CD4-positive, CD25-positive, alpha-beta regulatory T cell (primary cell): ENCODE measurements around the gene PNPO. TPM values are rescaled to one million over a fixed set of nuclear protein-coding genes. Genes with fewer than 3 reads are reported as not detected.
A peak's percentile ranks its signal among the peaks of the same experiment; 100 is the strongest.

Source experiments
- ATAC-seq, 2 donors: fragments of 150-1000 bp; cut with Tn5 transposase; one replicate each; pipeline ENCODE4 v1.10.0; 2021; ENCODE audit warnings: low read depth in 2 of 2, moderate number of reproducible peaks in 2 of 2, moderate library complexity in 1 of 2
- DNase-seq, 3 donors: peaks; one replicate each; pipeline versions ENCODE4 v3.0.0 to v3.0.0-alpha.2; 2012 to 2022; ENCODE audit warnings: mixed read lengths in 1 of 3
- H3K27ac ChIP-seq: one replicate; pipeline ENCODE4 v1.7.0; 2013; ENCODE audit warnings: mild to moderate bottlenecking, low read length; ENCODE audit not compliant: insufficient read depth, poor library complexity, severe bottlenecking
- H3K27me3 ChIP-seq: one replicate; pipeline ENCODE4 v1.7.0; 2013; ENCODE audit warnings: low read length; ENCODE audit not compliant: control insufficient read depth, insufficient read depth
- H3K36me3 ChIP-seq: one replicate; pipeline ENCODE4 v1.7.0; 2013; ENCODE audit warnings: mild to moderate bottlenecking, low read length, moderate library complexity; ENCODE audit not compliant: control insufficient read depth, insufficient read depth
- H3K4me1 ChIP-seq: 2 replicates; pipeline ENCODE4 v1.7.0; 2013; ENCODE audit warnings: mild to moderate bottlenecking, low read length; ENCODE audit not compliant: insufficient read depth, control insufficient read depth, poor library complexity, severe bottlenecking
- H3K4me3 ChIP-seq: one replicate; pipeline ENCODE4 v1.7.0; 2013; ENCODE audit warnings: low read depth, mild to moderate bottlenecking, low read length, moderate library complexity
- H3K9me3 ChIP-seq, 2 experiments: 1 replicate in 1 of 2; 2 replicates in 1 of 2; pipeline ENCODE4 v1.7.0; 2013; ENCODE audit warnings: low read length in 2 of 2, mild to moderate bottlenecking in 1 of 2, moderate library complexity in 1 of 2; ENCODE audit not compliant: control insufficient read depth in 2 of 2
- H3K27ac Mint-ChIP-seq, 3 donors: one replicate each; pipeline ENCODE4 v1.8.0; 2020 to 2022; ENCODE audit warnings: mild to moderate bottlenecking in 3 of 3, mixed read lengths in 3 of 3, moderate library complexity in 2 of 3
- H3K27me3 Mint-ChIP-seq: one replicate; pipeline ENCODE4 v1.8.0; 2022; ENCODE audit warnings: mild to moderate bottlenecking, mixed read lengths
- H3K36me3 Mint-ChIP-seq: one replicate; pipeline ENCODE4 v1.8.0; 2020; ENCODE audit warnings: mixed read lengths
- H3K4me1 Mint-ChIP-seq, 4 donors: one replicate each; pipeline ENCODE4 v1.8.0; 2020 to 2022; ENCODE audit warnings: mixed read lengths in 4 of 4, mild to moderate bottlenecking in 1 of 4
- H3K4me3 Mint-ChIP-seq, 4 donors: one replicate each; pipeline ENCODE4 v1.8.0; 2020 to 2022; ENCODE audit warnings: mild to moderate bottlenecking in 4 of 4, mixed read lengths in 4 of 4, moderate library complexity in 3 of 4
- H3K9me3 Mint-ChIP-seq, 7 donors: one replicate each; pipeline ENCODE4 v1.8.0; 2020 to 2022; ENCODE audit warnings: mixed read lengths in 7 of 7, mild to moderate bottlenecking in 3 of 7, moderate library complexity in 2 of 7
- polyA plus RNA-seq, 4 donors: library from polyadenylated mRNA; unstranded; fragments of 300-500 nt; fragmentation: Illumina TruSeq; gene quantifications; one replicate each; pipeline ENCODE4 v1.2.3, GENCODE V29; 2021
- total RNA-seq: library from RNA; stranded (reverse); gene quantifications from one replicate; pipeline ENCODE4 v1.2.3, GENCODE V29; 2022

The PNPO gene
- total and polyA plus RNA-seq, 5 donors from 2014 or later, result 7.8 to 25.5 (median 18.9) TPM

GRCh38 chr17:47961406-47961805 is 20.0 kb downstream of the PNPO start:
- Histone ChIP-seq H3K4me1 (no peaks in the 10 kb centered on the region), H3K9me3 (no peaks in the 10 kb centered on the region), H3K27ac (no peak overlapping the region), H3K36me3 (no peaks in the 10 kb centered on the region), H3K27me3 (no peaks in the 10 kb centered on the region), H3K4me3 (no peak overlapping the region)
- DNase-seq (no peak), ATAC-seq (no peak)
- Mint-ChIP-seq H3K36me3 (peaks cover 3% of the 10 kb centered on the region), H3K27me3 (no peaks in the 10 kb centered on the region), H3K9me3 (peaks cover 0 to 1% (median 0%) of the 10 kb centered on the region in 7 donors), H3K4me1 (no peaks in the 10 kb centered on the region), H3K27ac (no peak overlapping the region), H3K4me3 (no peak overlapping the region)

GRCh38 chr17:47962901-47963300 is 21.5 kb downstream of the PNPO start:
- H3K9me3 ChIP-seq, result no peaks in the 10 kb centered on the region
- Mint-ChIP-seq H3K4me3 (no peak overlapping the region), H3K9me3 (peaks cover 0 to 1% (median 0%) of the 10 kb centered on the region in 7 donors), H3K27ac (no peak overlapping the region), H3K4me1 (no peaks in the 10 kb centered on the region), H3K27me3 (no peaks in the 10 kb centered on the region), H3K36me3 (peaks cover 3% of the 10 kb centered on the region)
- no peaks in the 10 kb centered on the region for H3K27me3 ChIP-seq
- H3K36me3 ChIP-seq, result no peaks in the 10 kb centered on the region
- ATAC-seq, result no peak
- H3K4me3 ChIP-seq, result no peak overlapping the region
- no peak overlapping the region for H3K27ac ChIP-seq
- no peak for DNase-seq
- no peaks in the 10 kb centered on the region for H3K4me1 ChIP-seq

DNA sequence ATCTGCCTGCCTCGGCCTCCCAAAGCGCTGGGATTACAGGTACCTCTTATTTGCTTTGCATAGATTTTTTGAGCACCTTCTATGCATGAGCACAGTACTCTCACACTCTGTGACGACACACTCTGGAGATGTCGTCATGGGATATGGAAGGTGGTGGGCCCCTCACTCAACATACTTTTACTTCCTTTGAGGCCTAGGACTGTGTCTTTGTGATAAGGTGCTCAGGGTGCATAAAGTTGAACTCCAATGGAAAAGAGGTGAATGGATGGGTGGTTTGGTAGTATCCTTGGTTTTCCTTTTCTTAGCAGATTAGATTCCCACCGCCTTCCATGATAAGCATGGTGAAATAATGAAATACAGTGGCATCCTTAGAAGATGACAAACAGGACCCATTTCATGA is 23.5 kb downstream of the PNPO start:
- Histone ChIP-seq H3K27me3 (no peaks in the 10 kb centered on the region), H3K9me3 (no peaks in the 10 kb centered on the region), H3K36me3 (no peaks in the 10 kb centered on the region), H3K4me1 (no peaks in the 10 kb centered on the region), H3K27ac (no peak overlapping the region), H3K4me3 (no peak overlapping the region)
- ATAC-seq (no peak), DNase-seq (no peak)
- Mint-ChIP-seq H3K27me3 (no peaks in the 10 kb centered on the region), H3K4me3 (no peak overlapping the region), H3K36me3 (peaks cover 3% of the 10 kb centered on the region), H3K27ac (no peak overlapping the region), H3K4me1 (peaks cover 0 to 2% (median under 1%) of the 10 kb centered on the region in 4 donors), H3K9me3 (peaks cover 0 to 1% (median 0%) of the 10 kb centered on the region in 7 donors)

GRCh38 chr17:47966079-47966519 is 24.7 kb downstream of the PNPO start:
- no peak overlapping the region for H3K4me3 ChIP-seq
- peak overlapping the region in 1 of 4 donors; percentile 45 for H3K4me3 Mint-ChIP-seq
- H3K4me1 ChIP-seq, result peaks cover 8% of the 10 kb centered on the region
- H3K9me3 Mint-ChIP-seq, result peaks cover 0 to 2% (median 0%) of the 10 kb centered on the region in 7 donors
- H3K27me3 Mint-ChIP-seq, result no peaks in the 10 kb centered on the region
- no peaks in the 10 kb centered on the region for H3K36me3 ChIP-seq
- DNase-seq, result no peak
- ATAC-seq, result no peak
- H3K27me3 ChIP-seq, result no peaks in the 10 kb centered on the region
- no peaks in the 10 kb centered on the region for H3K9me3 ChIP-seq
- no peak overlapping the region for H3K27ac Mint-ChIP-seq
- H3K4me1 Mint-ChIP-seq, result peaks cover 4 to 12% (median 9%) of the 10 kb centered on the region in 4 donors
- peaks cover 3% of the 10 kb centered on the region for H3K36me3 Mint-ChIP-seq
- H3K27ac ChIP-seq, result no peak overlapping the region

DNA sequence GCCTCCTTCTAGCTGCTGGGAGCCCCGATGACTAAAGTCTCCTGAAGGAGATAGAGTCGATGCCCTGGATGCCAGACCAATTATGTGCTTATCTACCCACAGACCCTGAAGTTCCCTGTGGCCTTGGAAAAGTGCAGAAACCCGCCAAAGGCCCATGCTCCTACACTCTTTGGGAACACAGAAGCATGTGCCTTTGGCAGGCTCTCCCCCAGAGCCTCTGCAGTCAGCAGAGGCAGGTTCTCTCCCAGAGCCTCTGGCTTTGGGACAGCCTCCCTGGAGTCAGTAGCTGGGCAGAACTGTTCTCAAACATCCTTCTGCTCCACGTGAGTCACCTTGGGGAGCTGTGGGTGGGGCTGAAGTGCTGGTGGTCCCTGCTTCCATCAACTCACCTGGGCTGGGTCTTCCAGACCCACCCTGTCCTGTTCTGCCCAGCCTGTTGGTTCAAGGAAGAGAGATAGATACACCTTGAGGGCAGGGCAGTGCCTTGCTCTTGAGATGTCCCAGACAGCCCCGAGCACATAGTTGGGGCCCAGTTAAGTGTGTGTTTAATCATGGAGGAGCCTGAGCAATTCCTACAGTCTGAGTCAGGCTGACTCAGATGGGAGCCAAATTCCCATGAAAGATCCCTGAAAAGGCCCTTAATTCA is 26.4 kb downstream of the PNPO start:
- Histone ChIP-seq H3K27me3 (no peaks in the 10 kb centered on the region), H3K4me1 (peaks cover 20% of the 10 kb centered on the region), H3K4me3 (no peak overlapping the region), H3K9me3 (no peaks in the 10 kb centered on the region), H3K36me3 (no peaks in the 10 kb centered on the region), H3K27ac (no peak overlapping the region)
- H3K36me3 Mint-ChIP-seq, result peaks cover 3% of the 10 kb centered on the region
- H3K4me3 Mint-ChIP-seq, result peak overlapping the region in 1 of 4 donors; percentile 12
- peaks cover 0 to 2% (median 0%) of the 10 kb centered on the region in 7 donors for H3K9me3 Mint-ChIP-seq
- DNase-seq (no peak), ATAC-seq (no peak)
- peaks cover 4 to 25% (median 16%) of the 10 kb centered on the region in 4 donors for H3K4me1 Mint-ChIP-seq
- H3K27ac Mint-ChIP-seq, result no peak overlapping the region
- H3K27me3 Mint-ChIP-seq, result no peaks in the 10 kb centered on the region

- H3K4me3 Mint-ChIP-seq, result peak overlapping the region in 1 of 4 donors; percentile 55
- H3K9me3 Mint-ChIP-seq, result peaks cover 0 to 2% (median 0%) of the 10 kb centered on the region in 7 donors
- Histone ChIP-seq H3K27ac (no peak overlapping the region), H3K27me3 (no peaks in the 10 kb centered on the region), H3K4me3 (no peak overlapping the region), H3K4me1 (peaks cover 20% of the 10 kb centered on the region), H3K9me3 (no peaks in the 10 kb centered on the region), H3K36me3 (peaks cover 3% of the 10 kb centered on the region)
- H3K4me1 Mint-ChIP-seq, result peaks cover 4 to 35% (median 22%) of the 10 kb centered on the region in 4 donors
- H3K36me3 Mint-ChIP-seq, result peaks cover 2% of the 10 kb centered on the region
- no peak for DNase-seq
- no peaks in the 10 kb centered on the region for H3K27me3 Mint-ChIP-seq
- no peak for ATAC-seq
- no peak overlapping the region for H3K27ac Mint-ChIP-seq
These were observed 27.5 kb downstream of the PNPO start for GRCh38 chr17:47968836-47969235.

- no peaks in the 10 kb centered on the region for H3K9me3 ChIP-seq
- DNase-seq, result no peak
- H3K4me1 ChIP-seq, result peaks cover 20% of the 10 kb centered on the region
- H3K27me3 ChIP-seq, result no peaks in the 10 kb centered on the region
- H3K9me3 Mint-ChIP-seq, result peaks cover 0 to 2% (median 0%) of the 10 kb centered on the region in 7 donors
- H3K27ac Mint-ChIP-seq, result peak overlapping the region; percentile 93 to 97 (median 95)
- peaks cover 12% of the 10 kb centered on the region for H3K36me3 ChIP-seq
- H3K27ac ChIP-seq, result peak overlapping the region; percentile 72
- no peaks in the 10 kb centered on the region for H3K27me3 Mint-ChIP-seq
- peaks cover 12% of the 10 kb centered on the region for H3K36me3 Mint-ChIP-seq
- peak overlapping the region; percentile 78 for H3K4me3 ChIP-seq
- ATAC-seq, result no peak
- peak overlapping the region; percentile 90 to 99 (median 96) for H3K4me3 Mint-ChIP-seq
- H3K4me1 Mint-ChIP-seq, result peaks cover 4 to 38% (median 24%) of the 10 kb centered on the region in 4 donors
These were observed 28.8 kb downstream of the PNPO start for GRCh38 chr17:47969930-47970724.
